ENCODE data around the gene SPATA32.
"Not testable (repeated sequence)": the region's sequence is repeated elsewhere in the genome, so short reads cannot be mapped to it uniquely, and the experiment has no call there.

SPATA32 gene

GRCh38 chr17:45270828-45271418, 9.0 kb upstream of the SPATA32 start:
- DNase-seq, result no peak

- DNase-seq, result no peak
Observed at GRCh38 chr17:45269912-45270311, 8.0 kb upstream of the SPATA32 start.

GRCh38 chr17:45267436-45268055, 5.7 kb upstream of the SPATA32 start:
- no peak for DNase-seq

GRCh38 chr17:45266372-45266926, 4.6 kb upstream of the SPATA32 start:
- DNase-seq, result no peak

- peak; percentile 34 for DNase-seq
Observed at GRCh38 chr17:45265821-45266220, 3.9 kb upstream of the SPATA32 start.

GRCh38 chr17:45264988-45265387, 3.1 kb upstream of the SPATA32 start:
- no peak for DNase-seq

GRCh38 chr17:45264430-45264829, 2.5 kb upstream of the SPATA32 start:
- no peak for DNase-seq

- no peak for DNase-seq
Observed at GRCh38 chr17:45263477-45263860, 1.6 kb upstream of the SPATA32 start.

GRCh38 chr17:45262516-45263476, 902 bp upstream of the SPATA32 start:
- DNase-seq, result no peak

- DNase-seq, result no peak
Observed at GRCh38 chr17:45260204-45260783, 1.6 kb downstream of the SPATA32 start.

- DNase-seq, result no peak
Observed at GRCh38 chr17:45258981-45259380, 2.9 kb downstream of the SPATA32 start.

- DNase-seq, result no peak
Observed at GRCh38 chr17:45257115-45257514, 4.8 kb downstream of the SPATA32 start.

- no peak for DNase-seq
Observed at GRCh38 chr17:45256114-45256966, 5.6 kb downstream of the SPATA32 start.

GRCh38 chr17:45255358-45255757, 6.5 kb downstream of the SPATA32 start:
- no peak for DNase-seq

GRCh38 chr17:45253879-45254278, 8.0 kb downstream of the SPATA32 start:
- no peak for DNase-seq

GRCh38 chr17:45253237-45253636, 8.7 kb downstream of the SPATA32 start:
- DNase-seq, result not testable (repeated sequence)

GRCh38 chr17:45251931-45252330, 10.0 kb downstream of the SPATA32 start:
- no peak for DNase-seq

- DNase-seq, result no peak
Observed at GRCh38 chr17:45248132-45248957, 13.5 kb downstream of the SPATA32 start.

- peak; percentile 45 for DNase-seq
Observed at GRCh38 chr17:45247429-45248131, 14.3 kb downstream of the SPATA32 start.

- no peak for DNase-seq
Observed at GRCh38 chr17:45246861-45247428, 14.9 kb downstream of the SPATA32 start.

Data from GOT3 (cell line).